Calu3 (cell line): ENCODE measurements around the gene GABRR1. TPM values are rescaled to one million over a fixed set of nuclear protein-coding genes. Genes with fewer than 3 reads are reported as not detected.
"Not testable (repeated sequence)": the region's sequence is repeated elsewhere in the genome, so short reads cannot be mapped to it uniquely, and the experiment has no call there.

ENCODE experiments used
- BruUV-seq: library from RNA; stranded (reverse); fragments of 400-500 nt; replicated peaks from 2 replicates; lab custom pipeline; 2021; lab: Mats Ljungman, UMichigan
- CTCF ChIA-PET: fragments of 300-600 bp; sonication (Branson Sonifier 250); formaldehyde crosslinking; loops from one replicate; lab custom pipeline; 2022; ENCODE audit warnings: antibody characterized with exemption; lab: Charles Lee
- DNase-seq: peaks from one replicate; pipeline ENCODE4 v3.0.0; 2022
- H3K27ac Mint-ChIP-seq: one replicate; pipeline ENCODE4 v1.8.0; 2022; ENCODE audit warnings: mixed read lengths; ENCODE audit not compliant: unreplicated experiment
- H3K27me3 Mint-ChIP-seq: one replicate; pipeline ENCODE4 v1.8.0; 2022; ENCODE audit warnings: mixed read lengths; ENCODE audit not compliant: unreplicated experiment
- H3K36me3 Mint-ChIP-seq: one replicate; pipeline ENCODE4 v1.8.0; 2022; ENCODE audit warnings: mild to moderate bottlenecking, moderate library complexity, mixed read lengths; ENCODE audit not compliant: insufficient read depth, unreplicated experiment
- H3K4me1 Mint-ChIP-seq: one replicate; pipeline ENCODE4 v1.8.0; 2022; ENCODE audit warnings: mild to moderate bottlenecking, low read depth, mixed read lengths; ENCODE audit not compliant: unreplicated experiment
- H3K4me3 Mint-ChIP-seq: one replicate; pipeline ENCODE4 v1.8.0; 2022; ENCODE audit warnings: mild to moderate bottlenecking, low read depth, moderate library complexity, mixed read lengths; ENCODE audit not compliant: unreplicated experiment
- H3K9me3 Mint-ChIP-seq: one replicate; pipeline ENCODE4 v1.8.0; 2022; ENCODE audit warnings: low read depth, mixed read lengths; ENCODE audit not compliant: unreplicated experiment
- intact Hi-C: fragments of 100-400 bp; cut with micrococcal nuclease; formaldehyde crosslinking; loops from one replicate; pipeline ENCODE4 v1.10.0; 2022; ENCODE audit not compliant: unreplicated experiment
- total RNA-seq: library from RNA; stranded (reverse); gene quantifications from 2 replicates; pipeline ENCODE4 v1.2.3, GENCODE V29; 2022
- TF ChIP-seq, protein P1 (sequence below): fragments of 200-600 bp; IDR thresholded peaks from one replicate; pipeline ENCODE4 v1.8.0; 2022; ENCODE audit warnings: antibody characterized with exemption; ENCODE audit not compliant: unreplicated experiment

The GABRR1 gene
- total RNA-seq, 1 experiment from 2014 or later = not detected

DNA sequence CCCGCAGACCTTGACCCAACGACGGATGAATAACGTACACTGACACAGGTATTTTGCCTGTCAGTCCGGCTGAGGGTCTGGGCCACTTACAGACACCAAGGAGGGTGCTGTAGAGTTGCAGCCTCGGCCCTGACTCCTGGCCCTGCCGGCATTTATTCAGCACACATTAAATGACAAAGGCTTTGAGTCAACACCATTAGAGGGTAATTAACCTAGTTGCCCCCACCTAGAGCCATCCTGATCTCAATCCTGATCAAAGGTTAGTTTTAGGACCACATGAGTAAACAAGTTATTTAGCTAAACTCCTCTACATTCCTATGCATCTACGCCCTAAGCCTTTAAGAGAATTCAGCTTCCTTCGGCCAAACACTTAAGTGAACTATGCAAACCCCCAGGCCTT lies 83.2 kb downstream of the GABRR1 start:
- CTCF ChIA-PET = no interaction called here
- no TSS peak for BruUV-seq
- Mint-ChIP-seq H3K4me1 (peaks cover under 1% of the 10 kb centered on the region), H3K4me3 (no peak overlapping the region), H3K27ac (no peak overlapping the region), H3K36me3 (no peaks in the 10 kb centered on the region), H3K9me3 (no peaks in the 10 kb centered on the region), H3K27me3 (no peaks in the 10 kb centered on the region)
- DNase-seq = no peak
- intact Hi-C loops = no loop called here
- TF ChIP-seq, protein P1, sequence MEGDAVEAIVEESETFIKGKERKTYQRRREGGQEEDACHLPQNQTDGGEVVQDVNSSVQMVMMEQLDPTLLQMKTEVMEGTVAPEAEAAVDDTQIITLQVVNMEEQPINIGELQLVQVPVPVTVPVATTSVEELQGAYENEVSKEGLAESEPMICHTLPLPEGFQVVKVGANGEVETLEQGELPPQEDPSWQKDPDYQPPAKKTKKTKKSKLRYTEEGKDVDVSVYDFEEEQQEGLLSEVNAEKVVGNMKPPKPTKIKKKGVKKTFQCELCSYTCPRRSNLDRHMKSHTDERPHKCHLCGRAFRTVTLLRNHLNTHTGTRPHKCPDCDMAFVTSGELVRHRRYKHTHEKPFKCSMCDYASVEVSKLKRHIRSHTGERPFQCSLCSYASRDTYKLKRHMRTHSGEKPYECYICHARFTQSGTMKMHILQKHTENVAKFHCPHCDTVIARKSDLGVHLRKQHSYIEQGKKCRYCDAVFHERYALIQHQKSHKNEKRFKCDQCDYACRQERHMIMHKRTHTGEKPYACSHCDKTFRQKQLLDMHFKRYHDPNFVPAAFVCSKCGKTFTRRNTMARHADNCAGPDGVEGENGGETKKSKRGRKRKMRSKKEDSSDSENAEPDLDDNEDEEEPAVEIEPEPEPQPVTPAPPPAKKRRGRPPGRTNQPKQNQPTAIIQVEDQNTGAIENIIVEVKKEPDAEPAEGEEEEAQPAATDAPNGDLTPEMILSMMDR = no peak

DNA sequence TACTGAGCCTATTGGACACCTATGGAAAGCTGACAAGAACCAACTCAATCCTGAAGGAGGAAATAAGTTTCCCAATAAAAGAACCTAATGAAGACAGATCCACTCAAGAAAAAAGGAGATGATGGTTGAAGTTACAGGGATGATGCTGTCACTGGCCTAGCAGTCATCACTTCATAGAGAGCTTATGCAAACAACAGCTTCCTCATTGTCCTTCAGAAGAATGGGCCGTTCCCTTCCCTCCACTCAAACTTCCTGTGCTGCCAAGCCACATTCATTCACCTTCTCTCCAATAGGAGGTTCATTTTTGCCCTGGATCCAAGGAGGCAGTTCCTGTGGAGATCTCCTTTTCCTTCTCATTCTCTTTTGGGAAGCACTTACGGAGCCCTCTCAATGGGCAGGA lies 85.1 kb downstream of the GABRR1 start:
- DNase-seq = no peak
- H3K4me3 Mint-ChIP-seq = no peak overlapping the region
- CTCF ChIA-PET = no interaction called here
- H3K4me1 Mint-ChIP-seq = no peaks in the 10 kb centered on the region
- H3K27me3 Mint-ChIP-seq = no peaks in the 10 kb centered on the region
- no peaks in the 10 kb centered on the region for H3K36me3 Mint-ChIP-seq
- intact Hi-C loops = no loop called here
- H3K27ac Mint-ChIP-seq = no peak overlapping the region
- BruUV-seq = no TSS peak
- no peaks in the 10 kb centered on the region for H3K9me3 Mint-ChIP-seq
- TF ChIP-seq, protein P1 = no peak

DNA sequence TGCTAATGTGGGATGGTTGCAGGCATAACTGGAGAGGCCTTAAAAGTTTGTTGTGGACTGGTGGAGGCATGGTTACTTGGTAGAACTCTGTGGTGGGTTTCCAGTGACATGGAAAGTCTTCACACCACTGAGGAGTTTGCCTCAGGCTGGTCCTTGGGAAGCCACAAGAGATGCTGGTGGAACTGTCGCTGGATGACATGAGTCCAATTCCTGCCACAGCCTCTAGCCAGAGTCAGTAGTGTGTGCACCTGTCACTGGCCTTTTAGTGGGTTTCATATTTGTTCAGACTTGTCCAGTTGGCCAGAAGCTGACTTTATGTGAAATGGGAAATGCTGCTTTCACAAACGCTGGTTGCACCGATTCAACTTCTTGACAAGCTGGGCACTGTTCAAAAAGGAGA lies 85.6 kb downstream of the GABRR1 start:
- CTCF ChIA-PET = no interaction called here

DNA sequence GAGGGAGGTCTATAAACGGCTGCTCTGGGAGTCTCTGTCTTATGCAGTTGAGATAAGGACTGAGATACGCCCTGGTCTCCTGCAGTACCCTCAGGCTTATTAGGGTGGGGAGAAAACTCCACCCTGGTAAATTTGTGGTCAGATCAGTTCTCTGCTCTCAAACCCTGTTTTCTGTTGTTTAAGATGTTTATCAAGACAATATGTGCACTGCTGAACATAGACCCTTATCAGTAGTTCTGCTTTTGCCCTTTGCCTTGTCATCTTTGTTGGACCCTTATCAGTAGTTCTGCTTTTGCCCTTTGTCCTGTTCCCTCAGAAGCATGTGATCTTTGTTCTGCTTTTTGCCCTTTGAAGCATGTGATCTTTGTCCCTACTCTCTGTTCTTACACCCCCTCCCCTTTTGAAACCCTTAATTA lies 88.9 kb downstream of the GABRR1 start:
- intact Hi-C loops, H3K27me3 Mint-ChIP-seq, DNase-seq, BruUV-seq, H3K4me3 Mint-ChIP-seq, H3K27ac Mint-ChIP-seq, CTCF ChIA-PET, H3K9me3 Mint-ChIP-seq, H3K4me1 Mint-ChIP-seq, H3K36me3 Mint-ChIP-seq: not testable (repeated sequence)

More for the DNA sequence above, 85.6 kb downstream of the GABRR1 start:
- Mint-ChIP-seq H3K9me3 (no peaks in the 10 kb centered on the region), H3K36me3 (no peaks in the 10 kb centered on the region), H3K4me3 (no peak overlapping the region), H3K27ac (no peak overlapping the region), H3K27me3 (no peaks in the 10 kb centered on the region), H3K4me1 (no peaks in the 10 kb centered on the region)
- BruUV-seq = no TSS peak
- intact Hi-C loops = no loop called here
- DNase-seq = no peak
- TF ChIP-seq, protein P1 = no peak

Other genes with a start within 250 kb of the GABRR1 start
- gene PNRC1, start 136.6 kb downstream of the GABRR1 start, total RNA-seq = 45.4 and 46.2 TPM in 2 replicates
- gene SRSF12, start 99.3 kb downstream of the GABRR1 start, total RNA-seq = 1.7 and 1.8 TPM in 2 replicates
- 26.6 and 33.2 TPM in 2 replicates for gene PM20D2, start 71.3 kb downstream of the GABRR1 start, total RNA-seq
- gene GABRR2, start 97.9 kb upstream of the GABRR1 start, total RNA-seq = 0.32 and 0.78 TPM in 2 replicates
- gene UBE2J1, start 135.4 kb upstream of the GABRR1 start, total RNA-seq = 16.6 and 18.7 TPM in 2 replicates
- 1.3 and 1.7 TPM in 2 replicates for gene RRAGD, start 194.9 kb upstream of the GABRR1 start, total RNA-seq
- gene ANKRD6, start 215.8 kb upstream of the GABRR1 start, total RNA-seq = 14.7 and 18.0 TPM in 2 replicates